22Rv1 (cell line): Measurements from ENCODE around the gene SLC35B2.

Experiments
- ZFX ChIP-seq: fragments of 450-650 bp; IDR thresholded peaks from 2 replicates; pipeline ENCODE4 v1.6.1; 2017; ENCODE audit warnings: antibody characterized with exemption, borderline replicate concordance
- TF ChIP-seq, protein P1 (sequence below): fragments of 450-650 bp; IDR thresholded peaks from 2 replicates; pipeline ENCODE4 v1.5.1; 2017; ENCODE audit warnings: mild to moderate bottlenecking

DNA sequence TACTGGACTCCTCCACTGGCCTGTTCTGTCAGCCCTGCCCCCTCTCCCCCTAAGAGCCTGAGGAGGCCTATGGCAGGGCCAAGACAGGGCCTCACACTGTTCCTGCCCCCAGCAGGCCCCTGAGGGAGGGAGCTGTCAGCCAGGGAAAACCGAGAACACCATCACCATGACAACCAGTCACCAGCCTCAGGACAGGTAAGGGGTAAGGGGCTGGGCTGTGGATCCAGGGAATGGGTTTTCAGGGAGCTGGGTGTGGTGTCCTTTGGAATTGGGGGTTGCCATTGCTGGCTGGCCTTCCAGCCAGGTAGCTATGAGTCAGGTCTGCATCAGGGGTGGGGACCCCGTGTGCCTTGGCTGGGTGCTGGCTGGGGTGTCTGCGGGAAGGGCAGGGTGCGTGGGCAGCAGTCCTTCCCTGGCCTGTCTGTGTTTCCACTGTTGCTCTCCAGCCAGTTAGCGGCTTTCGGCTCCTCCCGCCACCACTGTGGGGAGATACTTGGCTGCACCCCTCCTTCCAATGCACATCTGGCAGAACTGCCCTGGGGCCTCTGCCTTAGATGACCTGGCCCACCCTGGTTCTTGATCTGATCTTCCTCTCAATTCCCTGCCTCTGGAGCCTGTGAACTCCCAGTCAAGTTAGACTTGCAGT is 30.1 kb downstream of the SLC35B2 start:
- TF ChIP-seq, protein P1, sequence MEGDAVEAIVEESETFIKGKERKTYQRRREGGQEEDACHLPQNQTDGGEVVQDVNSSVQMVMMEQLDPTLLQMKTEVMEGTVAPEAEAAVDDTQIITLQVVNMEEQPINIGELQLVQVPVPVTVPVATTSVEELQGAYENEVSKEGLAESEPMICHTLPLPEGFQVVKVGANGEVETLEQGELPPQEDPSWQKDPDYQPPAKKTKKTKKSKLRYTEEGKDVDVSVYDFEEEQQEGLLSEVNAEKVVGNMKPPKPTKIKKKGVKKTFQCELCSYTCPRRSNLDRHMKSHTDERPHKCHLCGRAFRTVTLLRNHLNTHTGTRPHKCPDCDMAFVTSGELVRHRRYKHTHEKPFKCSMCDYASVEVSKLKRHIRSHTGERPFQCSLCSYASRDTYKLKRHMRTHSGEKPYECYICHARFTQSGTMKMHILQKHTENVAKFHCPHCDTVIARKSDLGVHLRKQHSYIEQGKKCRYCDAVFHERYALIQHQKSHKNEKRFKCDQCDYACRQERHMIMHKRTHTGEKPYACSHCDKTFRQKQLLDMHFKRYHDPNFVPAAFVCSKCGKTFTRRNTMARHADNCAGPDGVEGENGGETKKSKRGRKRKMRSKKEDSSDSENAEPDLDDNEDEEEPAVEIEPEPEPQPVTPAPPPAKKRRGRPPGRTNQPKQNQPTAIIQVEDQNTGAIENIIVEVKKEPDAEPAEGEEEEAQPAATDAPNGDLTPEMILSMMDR: no peak
- TF ChIP-seq ZFX: no peak
